DOHH2 (cell line): ENCODE results near the gene MTERF4.

Source experiments
- H3F3A ChIP-seq: fragments of 200-600 bp; sonication (generic), shearing (Covaris generic); 2 replicates; pipeline ENCODE4 v1.6.0; 2016; ENCODE audit warnings: antibody characterized with exemption, mild to moderate bottlenecking; ENCODE audit not compliant: control insufficient read depth, insufficient read depth
- H3K27ac ChIP-seq: fragments of 200-600 bp; sonication (generic); 2 replicates; pipeline ENCODE4 v1.5.1; 2014; ENCODE audit warnings: low read depth, mild to moderate bottlenecking, low read length, moderate library complexity
- H3K27me3 ChIP-seq: fragments of 200-600 bp; sonication (generic); 2 replicates; pipeline ENCODE4 v1.6.1; 2014; ENCODE audit warnings: mild to moderate bottlenecking, low read length, mixed read lengths; ENCODE audit not compliant: control insufficient read depth
- H3K36me3 ChIP-seq: fragments of 200-600 bp; sonication (generic); 2 replicates; pipeline ENCODE4 v1.6.1; 2014; ENCODE audit warnings: mild to moderate bottlenecking, low read length, moderate library complexity, mixed read lengths; ENCODE audit not compliant: control insufficient read depth
- H3K4me1 ChIP-seq: fragments of 200-600 bp; sonication (generic); 2 replicates; pipeline ENCODE4 v1.6.1; 2014; ENCODE audit warnings: mild to moderate bottlenecking, low read length, mixed read lengths; ENCODE audit not compliant: control insufficient read depth
- H3K4me2 ChIP-seq: fragments of 200-600 bp; sonication (generic); 2 replicates; pipeline ENCODE4 v1.6.0; 2014; ENCODE audit warnings: mild to moderate bottlenecking, low read length, moderate library complexity
- H3K4me3 ChIP-seq: fragments of 200-600 bp; sonication (generic); 2 replicates; pipeline ENCODE4 v1.5.1; 2014; ENCODE audit warnings: mild to moderate bottlenecking, low read length, mixed read lengths
- H3K79me2 ChIP-seq: fragments of 200-600 bp; sonication (generic); 2 replicates; pipeline ENCODE4 v1.6.1; 2014; ENCODE audit warnings: mild to moderate bottlenecking, low read length, mixed read lengths; ENCODE audit not compliant: control insufficient read depth
- H3K9me2 ChIP-seq: fragments of 200-600 bp; sonication (generic); replicated peaks from 2 replicates; pipeline ENCODE4 v1.6.1; 2014; ENCODE audit warnings: mild to moderate bottlenecking, low read length, mixed read lengths; ENCODE audit not compliant: control insufficient read depth
- H3K9me3 ChIP-seq: fragments of 200-600 bp; sonication (generic); 2 replicates; pipeline ENCODE4 v1.6.1; 2014; ENCODE audit warnings: antibody characterized with exemption, low read length, mixed read lengths; ENCODE audit not compliant: control insufficient read depth, insufficient read depth
- H4K20me1 ChIP-seq: fragments of 200-600 bp; sonication (generic); 2 replicates; pipeline ENCODE4 v1.6.0; 2014; ENCODE audit warnings: low read depth, mild to moderate bottlenecking, antibody characterized with exemption, low read length, moderate library complexity; ENCODE audit not compliant: control insufficient read depth, insufficient read depth
- EZH2phosphoT487 ChIP-seq: fragments of 200-600 bp; sonication (generic); IDR thresholded peaks from 2 replicates; pipeline ENCODE4 v1.6.1; 2017; ENCODE audit warnings: borderline replicate concordance, mild to moderate bottlenecking, antibody characterized with exemption, low read length, moderate library complexity, mixed read lengths
- TF ChIP-seq, protein P1 (sequence below): fragments of 200-600 bp; sonication (generic); IDR thresholded peaks from one replicate; pipeline ENCODE4 v1.5.1; 2014; ENCODE audit warnings: antibody characterized with exemption, mild to moderate bottlenecking, low read depth, low read length; ENCODE audit not compliant: poor library complexity, severe bottlenecking

MTERF4 gene

GRCh38 chr2:241088791-241089732 lies 13.0 kb downstream of the MTERF4 start:
- Histone ChIP-seq H4K20me1 (0 out of 2 replicates have a peak, but pooled peaks cover 3% of the 10 kb centered on the region), H3K4me3 (no peak overlapping the region), H3K9me3 (no peaks in the 10 kb centered on the region), H3F3A (peaks cover 9% of the 10 kb centered on the region), H3K36me3 (peaks cover 73% of the 10 kb centered on the region), H3K9me2 (no peaks in the 10 kb centered on the region), H3K79me2 (peaks cover 3% of the 10 kb centered on the region; the same call in 1 of the 2 replicates), H3K4me1 (no peaks in the 10 kb centered on the region), H3K4me2 (no peak overlapping the region), H3K27me3 (no peaks in the 10 kb centered on the region), H3K27ac (no peak overlapping the region)
- no peak for TF ChIP-seq EZH2phosphoT487
- TF ChIP-seq, protein P1, sequence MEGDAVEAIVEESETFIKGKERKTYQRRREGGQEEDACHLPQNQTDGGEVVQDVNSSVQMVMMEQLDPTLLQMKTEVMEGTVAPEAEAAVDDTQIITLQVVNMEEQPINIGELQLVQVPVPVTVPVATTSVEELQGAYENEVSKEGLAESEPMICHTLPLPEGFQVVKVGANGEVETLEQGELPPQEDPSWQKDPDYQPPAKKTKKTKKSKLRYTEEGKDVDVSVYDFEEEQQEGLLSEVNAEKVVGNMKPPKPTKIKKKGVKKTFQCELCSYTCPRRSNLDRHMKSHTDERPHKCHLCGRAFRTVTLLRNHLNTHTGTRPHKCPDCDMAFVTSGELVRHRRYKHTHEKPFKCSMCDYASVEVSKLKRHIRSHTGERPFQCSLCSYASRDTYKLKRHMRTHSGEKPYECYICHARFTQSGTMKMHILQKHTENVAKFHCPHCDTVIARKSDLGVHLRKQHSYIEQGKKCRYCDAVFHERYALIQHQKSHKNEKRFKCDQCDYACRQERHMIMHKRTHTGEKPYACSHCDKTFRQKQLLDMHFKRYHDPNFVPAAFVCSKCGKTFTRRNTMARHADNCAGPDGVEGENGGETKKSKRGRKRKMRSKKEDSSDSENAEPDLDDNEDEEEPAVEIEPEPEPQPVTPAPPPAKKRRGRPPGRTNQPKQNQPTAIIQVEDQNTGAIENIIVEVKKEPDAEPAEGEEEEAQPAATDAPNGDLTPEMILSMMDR, result no peak

DNA sequence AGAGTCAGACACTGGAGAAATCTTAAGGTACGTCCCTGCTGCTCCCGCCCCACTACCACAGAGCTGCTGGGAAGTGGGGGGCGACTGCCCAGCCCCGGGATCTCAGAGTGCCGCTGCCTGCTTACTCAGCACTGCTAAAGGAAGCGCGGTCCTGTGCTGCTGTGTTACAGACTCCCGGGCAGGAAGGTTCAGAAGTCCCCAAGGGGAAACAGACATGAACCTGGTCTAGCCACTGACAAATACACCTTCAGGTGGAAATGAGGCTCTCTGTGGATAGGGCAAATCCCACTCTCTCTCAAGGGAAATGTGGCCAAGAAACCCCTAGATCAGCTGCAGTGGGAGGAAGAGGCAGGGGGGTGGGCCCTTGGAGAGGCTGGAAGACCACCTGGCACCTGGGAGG lies 13.7 kb downstream of the MTERF4 start:
- no peaks in the 10 kb centered on the region for H3K27me3 ChIP-seq
- no peaks in the 10 kb centered on the region for H3K9me2 ChIP-seq
- no peak overlapping the region for H3K4me2 ChIP-seq
- H3K4me1 ChIP-seq, result no peaks in the 10 kb centered on the region
- 0 out of 2 replicates have a peak, but pooled peaks cover 2% of the 10 kb centered on the region for H3K79me2 ChIP-seq
- no peak overlapping the region for H3K4me3 ChIP-seq
- no peaks in the 10 kb centered on the region for H3K9me3 ChIP-seq
- H4K20me1 ChIP-seq, result 0 out of 2 replicates have a peak, but pooled peaks cover 2% of the 10 kb centered on the region
- TF ChIP-seq, protein P1, result no peak
- no peak for TF ChIP-seq EZH2phosphoT487
- H3K27ac ChIP-seq, result no peak overlapping the region
- H3F3A ChIP-seq, result peaks cover 9% of the 10 kb centered on the region
- peaks cover 66% of the 10 kb centered on the region for H3K36me3 ChIP-seq

DNA sequence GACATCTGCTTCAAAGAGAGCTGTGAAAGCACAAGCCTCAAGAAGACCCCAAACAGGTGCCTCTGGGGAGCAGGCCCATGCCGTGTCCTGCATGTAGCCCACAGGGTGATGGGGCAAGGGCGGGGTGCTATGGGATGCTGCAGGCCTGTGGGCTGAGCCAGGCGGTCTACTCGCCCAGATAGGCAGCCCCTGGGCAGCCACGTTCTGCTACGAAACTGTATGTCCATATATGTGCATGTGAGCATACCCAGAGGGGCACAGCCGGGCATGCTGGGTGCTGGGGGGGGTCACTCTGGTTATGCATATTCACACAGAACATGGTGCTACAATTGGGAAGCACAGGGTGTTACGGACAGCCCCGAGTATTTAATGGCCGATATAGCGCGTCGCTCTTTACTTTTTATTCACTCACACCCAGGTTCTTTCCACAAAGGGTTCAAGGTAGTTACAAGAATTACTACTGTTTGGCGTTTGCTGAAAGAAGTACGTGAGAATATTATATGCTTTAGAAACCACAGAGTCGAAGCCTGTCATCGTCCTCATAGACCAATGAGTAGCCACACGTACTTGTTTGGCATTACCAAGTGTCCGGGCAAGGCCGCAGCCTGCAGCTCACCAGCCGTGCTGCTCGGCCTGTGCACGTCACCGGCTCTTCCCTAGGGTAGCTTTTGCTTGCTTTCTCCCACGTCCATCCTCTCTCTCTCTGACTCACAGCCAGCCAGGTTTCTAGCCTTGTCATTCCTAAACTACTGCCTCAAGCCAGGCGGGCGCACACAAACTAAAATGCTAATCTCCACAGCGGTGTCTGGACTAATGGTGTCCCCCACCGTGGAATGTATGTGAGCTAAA lies 14.4 kb downstream of the MTERF4 start:
- peaks cover 9% of the 10 kb centered on the region for H3F3A ChIP-seq
- H4K20me1 ChIP-seq, result 0 out of 2 replicates have a peak, but pooled peaks cover 2% of the 10 kb centered on the region
- H3K27ac ChIP-seq, result no peak overlapping the region
- H3K79me2 ChIP-seq, result 0 out of 2 replicates have a peak, but pooled peaks cover 2% of the 10 kb centered on the region
- no peak overlapping the region for H3K4me2 ChIP-seq
- H3K9me3 ChIP-seq, result no peaks in the 10 kb centered on the region
- H3K4me3 ChIP-seq, result no peak overlapping the region
- H3K27me3 ChIP-seq, result no peaks in the 10 kb centered on the region
- H3K36me3 ChIP-seq, result peaks cover 58% of the 10 kb centered on the region
- no peaks in the 10 kb centered on the region for H3K4me1 ChIP-seq
- TF ChIP-seq EZH2phosphoT487, result no peak
- TF ChIP-seq, protein P1, result no peak
- H3K9me2 ChIP-seq, result no peaks in the 10 kb centered on the region
